Mucosa of gallbladder (tissue), 1 donor: ENCODE data around the gene PRKAR2B. TPM values are rescaled to one million over a fixed set of nuclear protein-coding genes. Genes with fewer than 3 reads are reported as not detected.
"Not testable (repeated sequence)": the region's sequence is repeated elsewhere in the genome, so short reads cannot be mapped to it uniquely, and the experiment has no call there.

Experiments
- DNase-seq: peaks from one replicate; pipeline ENCODE4 v3.0.0-alpha.2; 2020; ENCODE audit warnings: low spot score
- total RNA-seq: library from RNA; stranded (reverse); gene quantifications from one replicate; pipeline ENCODE4 v1.2.1, GENCODE V29; 2021
- donor health status: DM: no; HTN: no; CAD: no.

The PRKAR2B gene
- total RNA-seq, 1 donor from 2014 or later: 7.1 TPM

- no peak for DNase-seq
Observed at GRCh38 chr7:107119376-107120105, 75.0 kb downstream of the PRKAR2B start.

DNA sequence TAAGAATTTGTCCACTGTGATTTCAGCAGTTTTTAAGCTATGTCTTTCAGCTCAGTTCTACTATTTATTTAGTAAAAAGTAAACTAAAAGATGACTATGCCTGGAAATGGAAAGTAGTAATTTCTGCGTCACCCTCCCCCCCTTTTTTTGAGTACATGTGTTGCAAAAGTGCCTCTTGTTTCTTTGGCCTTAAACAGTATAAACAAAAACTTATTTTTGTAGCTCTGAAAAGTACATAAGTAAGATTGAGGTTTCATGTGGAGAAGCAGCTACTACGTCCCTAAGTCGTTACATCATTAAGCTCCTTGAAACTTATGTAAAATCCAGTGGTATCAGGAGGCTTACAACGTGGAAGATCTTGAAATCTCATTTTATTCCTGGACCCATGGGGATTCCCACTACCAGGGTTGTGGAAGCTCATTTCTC, 78.0 kb downstream of the PRKAR2B start:
- DNase-seq: peak; percentile 33

DNA sequence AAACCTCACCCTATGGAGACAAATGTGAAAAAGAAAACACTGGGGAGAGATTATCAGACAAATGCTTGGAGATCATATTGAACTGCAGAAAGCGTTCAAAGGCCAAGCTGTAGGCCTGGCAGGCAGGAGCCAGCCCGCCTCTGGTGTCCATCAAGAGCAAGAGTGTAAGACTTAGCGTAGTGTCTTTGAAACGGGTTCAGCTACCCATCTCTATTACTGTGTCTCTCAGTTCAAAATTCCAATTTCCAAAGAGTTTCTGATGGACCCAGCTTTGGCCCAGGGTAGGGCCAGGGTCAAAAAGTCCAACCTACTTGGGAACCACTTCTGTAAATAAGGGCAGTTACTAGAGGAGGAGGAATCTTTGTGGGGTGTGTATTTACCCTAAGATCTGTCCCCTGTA, 78.9 kb downstream of the PRKAR2B start:
- no peak for DNase-seq

- no peak for DNase-seq
Observed at GRCh38 chr7:107125475-107125874, 81.0 kb downstream of the PRKAR2B start.

GRCh38 chr7:107128217-107128616, 83.7 kb downstream of the PRKAR2B start:
- DNase-seq: no peak

DNA sequence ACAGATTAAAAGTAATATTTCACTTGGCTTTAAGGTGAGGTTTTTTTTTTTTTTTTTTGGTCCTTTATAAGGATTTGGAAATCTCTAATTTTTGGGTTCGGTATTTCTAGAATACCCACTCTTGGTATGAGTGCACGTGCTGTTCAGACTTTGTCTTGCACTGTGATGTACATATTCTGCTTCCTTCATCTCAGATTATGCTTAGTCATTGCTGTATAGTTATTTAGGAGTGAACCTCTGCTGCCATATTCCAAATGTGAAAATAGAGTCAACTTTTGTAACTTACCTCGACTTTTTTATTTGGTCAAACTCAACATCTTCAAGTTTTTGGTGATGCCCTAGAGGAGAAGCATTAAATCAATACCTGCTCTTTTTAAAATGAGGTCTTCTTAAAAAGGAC, 84.2 kb downstream of the PRKAR2B start:
- DNase-seq: no peak

- no peak for DNase-seq
Observed at GRCh38 chr7:107130487-107131220, 86.1 kb downstream of the PRKAR2B start.

DNA sequence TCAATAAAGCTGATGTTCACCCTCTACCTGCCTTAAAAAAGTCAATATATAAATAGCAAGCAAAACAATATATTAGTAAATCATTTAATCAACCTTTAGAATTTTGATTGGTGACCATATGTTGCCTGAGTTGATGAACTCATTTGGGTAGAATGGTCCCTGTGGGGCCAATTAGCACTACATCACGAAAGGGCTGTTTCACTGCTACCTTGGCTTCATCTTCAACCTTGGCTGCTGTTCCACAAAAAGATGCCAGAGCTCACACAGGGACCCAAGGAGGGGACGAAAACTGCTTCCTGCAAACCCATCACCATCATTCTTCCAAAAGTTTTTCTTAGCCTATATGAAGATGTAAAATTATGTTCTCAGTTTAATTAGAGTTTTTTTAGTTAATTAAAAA, 88.9 kb downstream of the PRKAR2B start:
- no peak for DNase-seq

DNA sequence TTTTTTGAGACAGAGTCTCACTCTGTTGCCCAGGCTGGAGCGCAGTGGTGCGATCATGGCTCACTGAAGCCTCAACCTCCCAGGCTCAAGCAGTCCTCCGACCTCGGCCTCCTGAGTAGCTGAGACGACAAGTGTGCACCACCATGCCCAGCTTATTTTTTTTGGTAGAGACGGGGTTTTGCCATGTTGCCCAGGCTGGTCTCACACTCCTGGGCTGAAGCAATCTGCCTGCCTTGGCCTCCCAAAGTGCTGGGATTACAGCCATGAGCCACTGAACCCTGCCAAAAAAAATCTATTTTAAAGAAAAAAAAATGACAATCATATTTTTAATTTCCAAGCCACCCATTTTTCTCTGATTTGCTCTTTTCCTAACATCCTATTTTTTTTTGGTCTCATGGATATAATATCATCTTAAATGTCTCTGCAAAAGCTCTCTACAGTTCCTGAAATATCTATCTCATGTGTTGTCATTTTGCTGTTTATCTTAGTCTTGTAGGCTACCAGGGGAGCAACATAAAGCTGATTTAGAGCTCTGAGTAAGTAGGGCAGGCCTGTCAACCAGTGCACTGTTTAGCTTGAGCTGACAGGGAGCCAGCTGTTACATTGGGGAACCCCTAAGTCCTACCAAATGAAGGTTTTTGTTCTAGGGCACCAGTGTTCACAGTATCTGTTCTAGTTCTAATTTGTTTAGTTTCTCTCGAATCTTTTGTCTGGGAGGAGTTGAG, 94.4 kb downstream of the PRKAR2B start:
- no peak for DNase-seq

- DNase-seq: not testable (repeated sequence)
Observed at GRCh38 chr7:107143875-107144274, 99.4 kb downstream of the PRKAR2B start.

DNA sequence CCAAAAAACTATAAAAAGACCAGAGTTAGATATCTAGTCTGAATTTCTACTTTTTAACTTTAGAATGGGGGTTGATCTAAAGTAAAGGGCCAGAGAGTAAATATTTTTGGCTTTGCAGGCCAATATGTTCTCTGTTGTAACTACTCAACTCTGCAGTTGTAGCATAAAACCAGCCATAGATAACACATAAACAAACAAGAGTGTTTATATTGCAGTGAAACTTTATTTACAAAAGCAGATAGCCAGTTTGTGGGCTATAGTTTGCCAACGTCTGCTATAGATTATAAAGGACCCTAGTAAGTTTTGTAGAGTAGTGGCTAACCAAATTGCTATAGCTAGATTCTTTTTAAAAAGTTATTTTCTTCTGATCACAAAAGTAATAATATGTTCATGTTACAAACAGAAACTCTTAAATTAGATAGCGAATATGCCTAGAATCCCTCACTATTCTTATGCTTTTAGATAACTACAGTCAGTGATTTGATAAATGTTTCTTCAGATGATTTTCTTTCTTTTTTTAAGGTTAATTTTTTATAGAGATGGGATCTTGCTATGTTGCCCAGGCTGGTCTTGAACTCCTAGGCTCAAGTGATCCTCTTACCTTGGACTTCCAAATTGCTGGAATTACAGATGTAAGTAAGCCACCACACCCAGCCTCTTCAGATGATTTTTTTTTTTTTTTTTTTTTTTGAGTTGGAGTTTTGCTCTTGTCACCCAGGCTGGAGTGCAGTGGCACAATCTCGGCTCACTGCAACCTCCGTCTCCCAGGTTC, 100.7 kb downstream of the PRKAR2B start:
- no peak for DNase-seq

GRCh38 chr7:107147464-107148393, 103.2 kb downstream of the PRKAR2B start:
- DNase-seq: no peak

DNA sequence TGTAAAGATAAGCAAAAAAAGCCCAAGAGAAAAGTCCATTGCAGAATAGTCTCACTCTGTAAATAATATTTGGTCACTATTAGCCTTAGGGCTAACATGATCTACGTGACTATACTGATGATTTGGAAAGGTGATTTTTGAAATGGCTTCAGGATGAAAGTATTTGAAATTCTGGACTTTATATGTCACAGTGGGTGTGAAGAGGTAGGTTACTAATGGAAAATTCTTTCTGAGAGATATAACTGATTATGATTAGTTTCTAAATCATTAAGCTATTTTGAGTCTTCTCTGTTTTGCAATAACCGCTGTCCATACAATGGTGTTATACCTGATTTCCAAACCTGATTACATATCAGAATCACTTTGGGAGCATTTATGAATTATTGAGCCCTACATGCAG, 104.2 kb downstream of the PRKAR2B start:
- DNase-seq: no peak

- DNase-seq: no peak
Observed at GRCh38 chr7:107149863-107150262, 105.4 kb downstream of the PRKAR2B start.

- DNase-seq: peak; percentile 84
Observed at GRCh38 chr7:107150375-107151073, 106.0 kb downstream of the PRKAR2B start.

- DNase-seq: no peak
Observed at GRCh38 chr7:107151538-107151937, 107.0 kb downstream of the PRKAR2B start.

- DNase-seq: no peak
Observed at GRCh38 chr7:107152011-107152410, 107.5 kb downstream of the PRKAR2B start.

GRCh38 chr7:107154826-107155225, 110.3 kb downstream of the PRKAR2B start:
- no peak for DNase-seq

DNA sequence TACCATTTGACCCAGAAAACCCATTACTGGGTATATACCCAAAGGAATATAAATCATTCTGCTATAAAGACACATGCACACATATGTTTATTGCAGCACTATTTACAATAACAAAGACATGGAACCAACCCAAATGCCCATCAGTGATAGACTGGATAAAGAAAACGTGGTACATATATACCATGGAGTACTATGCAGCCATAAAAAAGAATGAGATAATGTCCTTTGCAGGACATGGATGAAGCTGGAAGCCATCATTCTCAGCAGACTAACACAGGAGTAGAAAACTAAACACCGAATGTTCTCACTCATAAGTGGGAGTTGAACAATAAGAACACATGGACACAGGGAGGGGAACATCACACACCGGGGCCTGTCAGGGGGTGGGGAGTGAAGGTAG, 111.2 kb downstream of the PRKAR2B start:
- not testable (repeated sequence) for DNase-seq

GRCh38 chr7:107157091-107157490, 112.6 kb downstream of the PRKAR2B start:
- no peak for DNase-seq
